HepG2 (cell line): ENCODE data around the gene PIK3CD. TPM values are rescaled to one million over a fixed set of nuclear protein-coding genes. Genes with fewer than 3 reads are reported as not detected.

Experiments
- FOXA3 ChIP-seq: IDR thresholded peaks from 2 replicates; pipeline ENCODE4 v1.6.1; 2016; ENCODE audit warnings: missing genetic modification reagents, missing compliant biosample characterization
- JUN ChIP-seq: sonication (generic); formaldehyde crosslinking; IDR thresholded peaks from 2 replicates; pipeline ENCODE4 v1.4.0; 2020; ENCODE audit warnings: mild to moderate bottlenecking, missing genetic modification reagents
- JUND ChIP-seq: sonication (generic); formaldehyde crosslinking; IDR thresholded peaks from 2 replicates; pipeline ENCODE4 v1.8.0; 2022; ENCODE audit warnings: mild to moderate bottlenecking, missing genetic modification reagents
- KLF16 ChIP-seq, 2 experiments: sonication (generic) in 1 of 2; formaldehyde crosslinking in 1 of 2; IDR thresholded peaks; 2 replicates each; pipeline versions ENCODE4 v1.6.1 to v1.8.0; 2016 to 2023; ENCODE audit warnings: missing genetic modification reagents in 2 of 2, missing compliant biosample characterization in 1 of 2
- RAD21 ChIP-seq: fragments of 450-650 bp; formaldehyde crosslinking; IDR thresholded peaks from 2 replicates; pipeline ENCODE4 v1.5.0; 2020; ENCODE audit warnings: mild to moderate bottlenecking
- STAT6 ChIP-seq: sonication (generic); formaldehyde crosslinking; IDR thresholded peaks from 2 replicates; pipeline ENCODE4 v1.4.0; 2020; ENCODE audit warnings: missing genetic modification reagents, mild to moderate bottlenecking, borderline replicate concordance
- SYNCRIP ChIP-seq: fragments of 200-400 bp; formaldehyde crosslinking; IDR thresholded peaks from 2 replicates; pipeline ENCODE4 v1.6.1; 2018; ENCODE audit warnings: mild to moderate bottlenecking, low read depth, low read length; ENCODE audit not compliant: insufficient read depth
- TCF12 ChIP-seq, 2 experiments: fragments of 450-650 bp in 1 of 2; sonication (generic) in 1 of 2; formaldehyde crosslinking in 1 of 2; IDR thresholded peaks; 2 replicates each; pipeline versions ENCODE4 v1.6.1 to v1.8.0; 2017 to 2022; ENCODE audit warnings: antibody characterized with exemption in 1 of 2, mild to moderate bottlenecking in 1 of 2, missing genetic modification reagents in 1 of 2, moderate library complexity in 1 of 2
- ZBTB4 ChIP-seq: sonication (generic); formaldehyde crosslinking; IDR thresholded peaks from 2 replicates; pipeline ENCODE4 v1.4.0; 2020; ENCODE audit warnings: missing genetic modification reagents, mild to moderate bottlenecking, borderline replicate concordance
- ZFP36L2 ChIP-seq: sonication (generic); formaldehyde crosslinking; IDR thresholded peaks from 2 replicates; pipeline ENCODE4 v1.4.0; 2020; ENCODE audit warnings: missing genetic modification reagents
- ZNF564 ChIP-seq: sonication (generic); formaldehyde crosslinking; IDR thresholded peaks from 2 replicates; pipeline ENCODE4 v1.8.1; 2023; ENCODE audit warnings: mild to moderate bottlenecking, missing genetic modification reagents
- ZNF672 ChIP-seq: sonication (generic); formaldehyde crosslinking; IDR thresholded peaks from 2 replicates; pipeline ENCODE4 v1.8.1; 2022; ENCODE audit warnings: missing genetic modification reagents
- ZNF678 ChIP-seq: sonication (generic); formaldehyde crosslinking; IDR thresholded peaks from 2 replicates; pipeline ENCODE4 v1.4.0; 2020; ENCODE audit warnings: mild to moderate bottlenecking, missing genetic modification reagents
- polyA plus RNA-seq, 8 experiments: library from polyadenylated mRNA; depleted of rRNA in 3 of 8; stranded (reverse) in 7 of 8; unstranded in 1 of 8; fragments of >200 nt; fragmentation: Illumina TruSeq in 4 of 8; extraction: Trizol in 4 of 8; gene quantifications; 2 replicates each; pipeline versions ENCODE4 v1.2.1 to v1.2.3, GENCODE V29; 2011 to 2016; ENCODE audit warnings: low read depth in 4 of 8, missing spikeins in 1 of 8, mixed read lengths in 1 of 8; ENCODE audit not compliant: insufficient read depth in 1 of 8
- total RNA-seq, 5 experiments: library from RNA; depleted of rRNA; stranded (reverse); fragments of >200 nt; fragmentation: Illumina TruSeq; extraction: Trizol; gene quantifications; 2 replicates each; pipeline ENCODE4 v1.2.3, GENCODE V29; 2016; ENCODE audit warnings: low read depth in 1 of 5
- TF ChIP-seq, protein P1 (sequence below), 2 experiments: sonication (generic) in 1 of 2; formaldehyde crosslinking in 1 of 2; IDR thresholded peaks; 2 replicates each; pipeline versions ENCODE4 v1.6.1 to v1.9.0; 2014 to 2022; ENCODE audit warnings: antibody characterized with exemption in 1 of 2, borderline replicate concordance in 1 of 2, inconsistent platforms in 1 of 2, low read depth in 1 of 2, missing genetic modification reagents in 1 of 2

Gene PIK3CD
- total and polyA plus RNA-seq, 2 of the 13 experiments (the other 11 are each of a cell fraction or from before 2014, with no cell fraction given), result 7.1 to 10.0 TPM

DNA sequence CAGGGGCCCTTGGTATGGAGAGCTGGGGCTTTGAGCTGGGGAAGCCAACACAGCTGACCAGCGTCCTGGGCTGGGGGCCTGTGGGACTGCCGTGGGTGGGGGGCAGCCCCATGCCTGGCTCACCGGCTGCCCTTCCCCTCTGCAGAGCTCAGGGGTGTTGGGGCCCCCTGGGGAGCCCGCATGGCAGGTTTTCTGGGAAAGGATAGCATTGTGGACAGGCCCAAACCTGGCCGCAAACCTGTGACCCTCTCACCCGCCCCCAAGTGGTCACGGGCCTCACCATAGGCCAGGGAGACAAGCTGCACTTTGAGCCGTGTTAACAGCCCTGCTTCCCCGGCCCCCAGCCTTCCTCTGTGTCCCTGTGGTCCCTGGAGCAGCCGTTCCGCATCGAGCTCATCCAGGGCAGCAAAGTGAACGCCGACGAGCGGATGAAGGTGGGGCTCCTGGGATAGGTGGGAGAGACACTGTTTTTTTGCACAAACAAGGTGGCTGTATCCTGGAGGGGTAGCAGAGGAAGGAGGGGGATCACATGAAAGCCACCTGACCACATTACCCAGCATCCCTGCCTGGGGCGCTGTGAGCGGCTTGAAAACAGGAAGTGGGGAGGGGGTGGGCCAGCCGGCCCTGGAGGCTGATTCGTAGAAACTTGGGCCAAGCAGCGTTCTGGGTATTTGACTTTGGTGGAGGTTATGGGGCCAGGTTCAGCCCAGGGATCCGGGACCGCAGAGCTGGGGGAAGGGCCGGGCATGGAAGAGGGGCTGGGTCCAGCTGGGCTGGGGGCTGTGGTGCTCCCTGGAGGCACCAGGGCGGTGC lies 65.9 kb downstream of the PIK3CD start (continued):
- TF ChIP-seq ZFP36L2, result no peak
- TF ChIP-seq JUN (CRISPR knock-in tag), result 0 out of 2 replicates have a peak, but pooled peaks have one; percentile 39
- TF ChIP-seq KLF16 (CRISPR knock-in tag; IDR thresholded peaks at IDR 0.05), result no peak; a peak in 2 of 4 replicates
- no peak for TF ChIP-seq ZNF672 (CRISPR knock-in tag)
- TF ChIP-seq, protein P1, sequence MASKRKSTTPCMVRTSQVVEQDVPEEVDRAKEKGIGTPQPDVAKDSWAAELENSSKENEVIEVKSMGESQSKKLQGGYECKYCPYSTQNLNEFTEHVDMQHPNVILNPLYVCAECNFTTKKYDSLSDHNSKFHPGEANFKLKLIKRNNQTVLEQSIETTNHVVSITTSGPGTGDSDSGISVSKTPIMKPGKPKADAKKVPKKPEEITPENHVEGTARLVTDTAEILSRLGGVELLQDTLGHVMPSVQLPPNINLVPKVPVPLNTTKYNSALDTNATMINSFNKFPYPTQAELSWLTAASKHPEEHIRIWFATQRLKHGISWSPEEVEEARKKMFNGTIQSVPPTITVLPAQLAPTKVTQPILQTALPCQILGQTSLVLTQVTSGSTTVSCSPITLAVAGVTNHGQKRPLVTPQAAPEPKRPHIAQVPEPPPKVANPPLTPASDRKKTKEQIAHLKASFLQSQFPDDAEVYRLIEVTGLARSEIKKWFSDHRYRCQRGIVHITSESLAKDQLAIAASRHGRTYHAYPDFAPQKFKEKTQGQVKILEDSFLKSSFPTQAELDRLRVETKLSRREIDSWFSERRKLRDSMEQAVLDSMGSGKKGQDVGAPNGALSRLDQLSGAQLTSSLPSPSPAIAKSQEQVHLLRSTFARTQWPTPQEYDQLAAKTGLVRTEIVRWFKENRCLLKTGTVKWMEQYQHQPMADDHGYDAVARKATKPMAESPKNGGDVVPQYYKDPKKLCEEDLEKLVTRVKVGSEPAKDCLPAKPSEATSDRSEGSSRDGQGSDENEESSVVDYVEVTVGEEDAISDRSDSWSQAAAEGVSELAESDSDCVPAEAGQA (IDR thresholded peaks at IDR 0.05; ENCODE audit: low read depth), result peak; percentile 28; the same call in 1 of the 2 replicates
- TF ChIP-seq, protein P1 (CRISPR knock-in tag; IDR thresholded peaks at IDR 0.05; ENCODE audit: borderline replicate concordance), result no peak
- 0 out of 2 replicates have a peak, but pooled peaks have one; percentile 78 for TF ChIP-seq ZNF678 (CRISPR knock-in tag)
- TF ChIP-seq STAT6 (CRISPR knock-in tag), result peak; percentile 86; the same call in 1 of the 2 replicates
- no peak for TF ChIP-seq SYNCRIP
- TF ChIP-seq RAD21 (CRISPR knock-in tag), result peak; percentile 65
- peak; percentile 60; the same call in 1 of the 2 replicates for TF ChIP-seq ZNF564 (CRISPR knock-in tag)
- peak; percentile 79 for TF ChIP-seq ZBTB4 (CRISPR knock-in tag)
- no peak; the same call in none of the 2 replicates for TF ChIP-seq FOXA3 (CRISPR knock-in tag)
- TF ChIP-seq JUND (CRISPR knock-in tag), result no peak
- TF ChIP-seq TCF12 (IDR thresholded peaks at IDR 0.05), result no peak
- no peak; the same call in 1 of the 2 replicates for TF ChIP-seq TCF12 (CRISPR knock-in tag; IDR thresholded peaks at IDR 0.05)
